HG03571 (cell line): ENCODE results near the gene FBXO41.

Experiments used
- ATAC-seq: cut with Tn5 transposase; IDR thresholded peaks from one replicate; pipeline ENCODE4 v1.9.1; 2021; ENCODE audit not compliant: unreplicated experiment

The FBXO41 gene

DNA sequence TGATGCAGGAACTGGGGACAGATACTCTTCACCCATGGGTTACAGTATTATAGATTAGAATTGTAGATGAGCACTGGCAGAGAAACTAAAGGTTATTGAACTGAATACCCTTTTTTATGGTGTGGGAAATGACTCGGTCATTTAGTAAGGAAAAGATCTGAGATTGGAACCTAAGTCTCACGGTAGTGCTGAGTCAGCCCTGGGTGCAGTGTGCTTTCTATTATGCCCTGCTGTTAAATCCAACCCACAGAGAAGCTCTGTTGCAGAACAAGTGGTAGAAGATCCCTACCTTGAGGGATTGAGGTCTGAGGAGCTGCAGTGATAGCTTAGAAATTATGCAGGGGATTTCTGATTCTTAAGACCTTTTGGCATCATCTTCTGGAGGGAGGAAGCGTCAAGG is 37.4 kb downstream of the FBXO41 start:
- no peak for ATAC-seq

GRCh38 chr2:73244580-73244979 is 39.7 kb downstream of the FBXO41 start:
- ATAC-seq, result no peak

GRCh38 chr2:73243884-73244570 is 40.3 kb downstream of the FBXO41 start:
- no peak for ATAC-seq

- no peak for ATAC-seq
Observed at GRCh38 chr2:73239776-73240175, 44.5 kb downstream of the FBXO41 start.

DNA sequence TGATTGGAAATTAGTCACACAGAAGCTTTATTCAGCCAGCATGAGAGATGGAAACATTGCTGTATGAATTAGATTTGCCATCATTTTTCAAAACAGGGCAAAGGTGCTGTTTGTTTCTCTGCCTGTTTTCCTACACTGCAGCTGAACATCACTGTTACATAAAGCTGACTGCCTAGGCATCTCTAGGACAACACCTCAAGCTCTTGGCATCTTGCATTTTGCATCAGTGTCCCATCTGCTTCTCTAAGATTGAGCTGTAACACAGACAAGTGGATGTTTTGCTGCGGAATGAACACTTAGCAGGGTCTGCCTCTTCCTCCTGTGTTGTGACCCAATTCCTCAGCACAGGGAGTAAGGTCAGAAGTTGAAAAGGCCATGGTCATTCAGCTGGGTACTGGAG is 45.3 kb downstream of the FBXO41 start:
- no peak for ATAC-seq

GRCh38 chr2:73238149-73238548 is 46.1 kb downstream of the FBXO41 start:
- no peak for ATAC-seq

DNA sequence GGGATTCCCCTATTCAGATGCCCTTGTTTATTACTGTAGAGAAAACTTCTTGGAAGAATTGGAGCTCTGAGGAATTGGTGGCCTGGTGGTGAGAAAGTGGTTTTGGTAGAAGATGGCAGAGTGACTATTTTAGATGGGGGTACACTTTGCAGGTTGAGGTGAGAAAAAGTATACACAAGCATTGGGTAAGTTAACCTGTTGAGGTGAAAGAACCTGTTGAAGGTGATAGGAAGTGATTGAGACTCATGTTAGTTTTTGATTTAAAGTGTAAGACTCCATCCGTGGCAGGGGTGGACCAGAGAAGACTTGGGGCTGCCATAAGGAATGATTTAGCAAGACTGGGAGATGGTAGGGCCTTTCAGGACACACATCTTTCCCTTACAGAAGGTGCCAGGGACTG is 47.1 kb downstream of the FBXO41 start:
- ATAC-seq, result no peak

DNA sequence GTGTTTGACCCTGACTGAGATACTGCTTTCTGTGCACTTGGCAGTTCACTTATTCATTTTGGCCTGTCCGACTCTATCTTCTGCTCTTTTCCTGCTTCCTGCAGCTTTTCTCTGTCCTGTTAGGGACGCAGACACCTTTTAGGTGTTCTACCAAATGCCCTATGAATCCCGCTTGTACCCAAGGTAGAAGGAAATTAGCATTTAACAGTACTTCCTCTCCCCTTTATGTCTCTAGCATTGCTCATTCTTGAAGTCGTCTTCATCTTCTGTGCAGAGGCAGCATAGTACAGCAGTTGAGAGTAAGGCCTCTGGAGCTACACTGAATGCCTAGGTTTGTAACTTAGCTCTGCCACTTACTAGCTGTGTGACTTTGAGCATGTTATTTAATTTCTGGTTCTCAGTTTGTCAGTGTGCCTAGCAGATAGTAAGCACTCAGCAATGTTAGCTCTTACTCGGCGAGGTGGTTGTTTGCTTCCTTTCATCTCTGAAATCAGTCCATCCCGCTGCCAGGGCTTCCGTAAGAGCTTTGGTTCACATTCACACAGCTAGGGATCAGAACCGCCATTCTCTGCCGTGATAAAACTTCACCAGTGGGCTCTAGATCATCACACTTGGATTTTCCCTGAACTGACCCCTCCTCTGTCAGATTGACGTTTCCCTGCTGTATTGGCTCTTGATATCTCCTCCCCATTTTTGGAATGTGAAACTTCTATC is 48.8 kb downstream of the FBXO41 start:
- ATAC-seq, result no peak

- ATAC-seq, result peak; percentile 55
Observed at GRCh38 chr2:73233932-73234832, 50.1 kb downstream of the FBXO41 start, which contains the start of gene CCT7. Gene CCT7 (plus strand): TSS chr2:73234308. CDS start chr2:73234379, 71 bp downstream.

GRCh38 chr2:73233154-73233931 is 50.9 kb downstream of the FBXO41 start, which contains the start of gene PRADC1:
Gene PRADC1 (minus strand): TSS chr2:73233239. CDS start chr2:73233160, 79 bp downstream.
- peak; percentile 88 for ATAC-seq

- peak; percentile 6 for ATAC-seq
Observed at GRCh38 chr2:73232403-73233153, 51.7 kb downstream of the FBXO41 start.

DNA sequence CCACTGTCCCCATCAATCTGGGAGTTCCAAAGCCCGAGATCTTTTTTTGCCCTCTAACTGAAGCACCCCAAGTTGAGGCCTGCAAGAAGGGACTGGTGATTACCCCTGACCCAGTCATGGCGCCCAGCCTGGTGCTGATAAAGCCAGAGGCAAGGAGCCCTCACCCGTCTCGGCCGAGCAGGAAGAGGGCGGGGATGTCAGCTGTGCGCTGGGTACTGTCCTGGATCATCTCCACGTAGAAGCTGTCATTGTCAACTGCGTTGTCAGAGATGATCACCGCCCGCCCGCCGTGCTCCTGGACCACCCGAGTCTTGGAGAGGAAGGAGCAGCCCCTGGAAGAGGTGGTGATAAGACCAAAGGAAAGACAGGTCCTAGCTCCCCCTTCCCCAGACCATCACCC is 55.6 kb downstream of the FBXO41 start:
- ATAC-seq, result no peak

GRCh38 chr2:73227086-73227485 is 57.2 kb downstream of the FBXO41 start:
- ATAC-seq, result no peak

GRCh38 chr2:73225513-73226360 is 58.5 kb downstream of the FBXO41 start:
- no peak for ATAC-seq

GRCh38 chr2:73223821-73224220 is 60.5 kb downstream of the FBXO41 start:
- no peak for ATAC-seq

DNA sequence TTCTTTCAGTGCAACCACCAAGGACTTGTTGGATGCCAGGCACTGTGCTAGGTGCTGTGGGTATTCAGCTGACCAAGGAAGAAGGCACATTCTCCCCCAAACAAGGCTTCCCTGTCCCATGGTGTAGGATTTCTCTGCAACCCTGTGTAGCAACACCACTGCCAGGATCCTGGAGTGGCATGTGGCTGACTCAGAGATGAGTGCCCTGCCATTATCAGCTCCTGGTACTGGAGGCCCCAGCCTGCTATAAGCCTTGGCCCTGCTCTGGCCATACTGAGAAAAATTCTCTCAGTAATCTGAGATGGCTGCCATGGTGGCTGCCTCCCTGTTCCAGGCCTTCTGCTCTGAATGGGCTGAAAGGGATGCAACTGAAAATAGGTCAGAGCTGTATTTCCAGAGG is 66.0 kb downstream of the FBXO41 start:
- no peak for ATAC-seq

- ATAC-seq, result no peak
Observed at GRCh38 chr2:73217826-73218225, 66.5 kb downstream of the FBXO41 start.

- ATAC-seq, result no peak
Observed at GRCh38 chr2:73217160-73217559, 67.1 kb downstream of the FBXO41 start.

- ATAC-seq, result no peak
Observed at GRCh38 chr2:73215254-73215653, 69.0 kb downstream of the FBXO41 start.
